Lung (tissue), 12 donors: Measurements from ENCODE around the gene SMC2. TPM values are rescaled to one million over a fixed set of nuclear protein-coding genes. Genes with fewer than 3 reads are reported as not detected.

Source experiments
- ATAC-seq: fragments of 200-7000 bp; cut with Tn5 transposase; one replicate; pipeline ENCODE4 v1.9.1; 2020; ENCODE audit warnings: moderate number of reproducible peaks; ENCODE audit not compliant: insufficient read depth, low FRiP score
- DNase-seq, 3 donors: peaks; one replicate each; pipeline ENCODE4 v3.0.0-alpha.2; 2013 to 2017
- H3K27ac ChIP-seq, 2 donors: one replicate each; pipeline ENCODE4 v1.5.1; 2013; ENCODE audit warnings: mild to moderate bottlenecking in 2 of 2, moderate library complexity in 2 of 2, control low read depth in 1 of 2, inconsistent platforms in 1 of 2, low read depth in 1 of 2, low read length in 1 of 2
- H3K27me3 ChIP-seq, 3 donors: one replicate each; pipeline ENCODE4 v1.5.1; 2013; ENCODE audit warnings: low read length in 2 of 3; ENCODE audit not compliant: control insufficient read depth in 3 of 3, insufficient read depth in 3 of 3
- H3K36me3 ChIP-seq, 4 donors: one replicate each; pipeline ENCODE4 v1.5.1; 2013; ENCODE audit warnings: low read length in 4 of 4, mild to moderate bottlenecking in 1 of 4, moderate library complexity in 1 of 4; ENCODE audit not compliant: control insufficient read depth in 4 of 4, insufficient read depth in 4 of 4
- H3K4me1 ChIP-seq, 5 donors: one replicate each; pipeline ENCODE4 v1.5.1; 2013; ENCODE audit warnings: low read length in 5 of 5, mild to moderate bottlenecking in 2 of 5, moderate library complexity in 1 of 5; ENCODE audit not compliant: control insufficient read depth in 5 of 5, insufficient read depth in 5 of 5
- H3K4me3 ChIP-seq: one replicate; pipeline ENCODE4 v1.5.1; 2013; ENCODE audit warnings: mild to moderate bottlenecking, control low read depth, moderate library complexity
- H3K9ac ChIP-seq, 2 donors: one replicate each; pipeline ENCODE4 v1.5.1; 2013; ENCODE audit warnings: low read length in 2 of 2, control low read depth in 1 of 2; ENCODE audit not compliant: insufficient read depth in 1 of 2
- H3K9me3 ChIP-seq, 4 donors: one replicate each; pipeline ENCODE4 v1.5.1; 2013; ENCODE audit warnings: low read length in 3 of 4, mild to moderate bottlenecking in 1 of 4, moderate library complexity in 1 of 4; ENCODE audit not compliant: control insufficient read depth in 4 of 4, insufficient read depth in 3 of 4
- CTCF ChIP-seq: IDR thresholded peaks from 2 replicates; pipeline ENCODE4 v1.5.1; 2012; ENCODE audit warnings: mild to moderate bottlenecking; ENCODE audit errors: control extremely low read depth, extremely low read depth
- WGBS, 2 donors: extraction: QIAGEN DNeasy Blood & Tissue Kit; methylation state at CpG; one replicate each; pipeline ENCODE4 v1.1.7; 2013; 5-methylcytosine and 5-hydroxymethylcytosine counted together
- polyA plus RNA-seq, 2 donors: library from polyadenylated mRNA; stranded (reverse); fragments of 200-250 nt; gene quantifications; one replicate each; pipeline ENCODE4 v1.2.1, GENCODE V29; 2013
- total RNA-seq, 2 donors: library from RNA; depleted of rRNA in 1 of 2; stranded (reverse); fragments of >200 nt in 1 of 2; gene quantifications; one replicate each; pipeline ENCODE4 v1.2.1, GENCODE V29; 2014 to 2021
- donor health status: control.
- donor health status: control.
- donor health status: Bipolar disorder and iron deficiency.
- donor health status: healthy.
- donor health status: DM: yes; HTN: yes; CAD: no.

Gene SMC2
- total and polyA plus RNA-seq, 4 donors: 2.0 to 18.0 (median 5.3) TPM

GRCh38 chr9:104071589-104071988 lies 22.5 kb upstream of the SMC2 start:
- H3K9ac ChIP-seq: no peak overlapping the region
- no peak for DNase-seq
- peaks cover 0 to 14% (median 6%) of the 10 kb centered on the region in 5 donors for H3K4me1 ChIP-seq
- TF ChIP-seq CTCF: no peak
- H3K27ac ChIP-seq: no peak overlapping the region
- no peaks in the 10 kb centered on the region for H3K36me3 ChIP-seq
- no peak overlapping the region for H3K4me3 ChIP-seq
- no peak for ATAC-seq
- WGBS, 2 donors: 86 to 90% methylated on average over 1 of the region's 1 CpG
- no peaks in the 10 kb centered on the region for H3K27me3 ChIP-seq
- H3K9me3 ChIP-seq: no peaks in the 10 kb centered on the region

GRCh38 chr9:104073098-104073769 lies 20.9 kb upstream of the SMC2 start:
- H3K27ac ChIP-seq: peak overlapping the region in 1 of 2 donors; percentile 27

GRCh38 chr9:104073770-104074133 lies 20.4 kb upstream of the SMC2 start:
- Histone ChIP-seq H3K4me1 (peaks cover 0 to 14% (median 6%) of the 10 kb centered on the region in 5 donors), H3K27ac (peak overlapping the region in 1 of 2 donors; percentile 27), H3K9me3 (no peaks in the 10 kb centered on the region), H3K9ac (no peak overlapping the region), H3K4me3 (no peak overlapping the region), H3K36me3 (no peaks in the 10 kb centered on the region), H3K27me3 (no peaks in the 10 kb centered on the region)
- ATAC-seq (peak; percentile 58), DNase-seq (no peak)
- 75 to 90% methylated on average over 3 of the region's 3 CpGs for WGBS, 2 donors
- no peak for TF ChIP-seq CTCF

More at GRCh38 chr9:104073098-104073769, 20.9 kb upstream of the SMC2 start:
- H3K27me3 ChIP-seq: no peaks in the 10 kb centered on the region
- WGBS, 2 donors: 61 to 82% methylated on average over 3 of the region's 3 CpGs
- no peak for TF ChIP-seq CTCF
- no peak overlapping the region for H3K9ac ChIP-seq
- H3K9me3 ChIP-seq: no peaks in the 10 kb centered on the region
- DNase-seq: no peak
- ATAC-seq: no peak
- no peaks in the 10 kb centered on the region for H3K36me3 ChIP-seq
- H3K4me1 ChIP-seq: peaks cover 0 to 14% (median 6%) of the 10 kb centered on the region in 5 donors
- H3K4me3 ChIP-seq: no peak overlapping the region
